Activated T-helper 1 cell treated with anti-CD3 and anti-CD28 coated beads, Interleukin-12 subunit alpha, Interleukin-12 subunit beta, Interleukin-2, Interleukin-4 antibody, amounts not matched to agents 30 ng/mL and 10 ng/mL and 1 ng/mL, durations not matched to agents 14 hours and 24 hours and 36 hours (primary cell): ENCODE data around the gene SPOP. TPM values are rescaled to one million over a fixed set of nuclear protein-coding genes. Genes with fewer than 3 reads are reported as not detected.

ENCODE experiments used
- DNase-seq: peaks from one replicate; pipeline ENCODE4 v3.0.0; 2021; ENCODE audit warnings: low spot score
- H3K27ac Mint-ChIP-seq: one replicate; pipeline ENCODE4 v1.8.0; 2021; ENCODE audit warnings: mild to moderate bottlenecking, mixed read lengths
- H3K27me3 Mint-ChIP-seq: one replicate; pipeline ENCODE4 v1.8.0; 2022; ENCODE audit warnings: mild to moderate bottlenecking, moderate library complexity, mixed read lengths; ENCODE audit not compliant: insufficient read depth
- H3K36me3 Mint-ChIP-seq: one replicate; pipeline ENCODE4 v1.8.0; 2021; ENCODE audit warnings: low read depth, mixed read lengths
- H3K4me1 Mint-ChIP-seq: one replicate; pipeline ENCODE4 v1.8.0; 2021; ENCODE audit warnings: low read depth, mixed read lengths
- H3K4me3 Mint-ChIP-seq: one replicate; pipeline ENCODE4 v1.8.0; 2021; ENCODE audit warnings: mild to moderate bottlenecking, moderate library complexity, mixed read lengths
- H3K9me3 Mint-ChIP-seq: one replicate; pipeline ENCODE4 v1.8.0; 2021; ENCODE audit warnings: mixed read lengths
- intact Hi-C: fragments of 100-400 bp; cut with micrococcal nuclease; formaldehyde crosslinking; loops from one replicate; pipeline ENCODE4 v1.15.1; 2024
- total RNA-seq: library from RNA; stranded (reverse); gene quantifications from 2 replicates; pipeline ENCODE4 v1.2.3, GENCODE V29; 2022

SPOP gene
- total RNA-seq, 1 donor from 2014 or later = 61.9 TPM

- H3K4me3 Mint-ChIP-seq = no peak overlapping the region
- no peaks in the 10 kb centered on the region for H3K36me3 Mint-ChIP-seq
- H3K4me1 Mint-ChIP-seq = no peaks in the 10 kb centered on the region
- no peak overlapping the region for H3K27ac Mint-ChIP-seq
- peaks cover 2% of the 10 kb centered on the region for H3K9me3 Mint-ChIP-seq
- intact Hi-C loops = no loop called here
- no peak for DNase-seq
- no peaks in the 10 kb centered on the region for H3K27me3 Mint-ChIP-seq
Observed at GRCh38 chr17:49549311-49549605, 128.6 kb downstream of the SPOP start.

Other genes starting within 250 kb of the SPOP start
- 0.13 and 0.20 TPM in 2 replicates for gene NGFR, start 182.8 kb downstream of the SPOP start, total RNA-seq
- gene NXPH3, start 102.2 kb downstream of the SPOP start, total RNA-seq = not detected in 2 replicates
- 71.6 and 75.4 TPM in 2 replicates for gene SLC35B1, start 29.9 kb upstream of the SPOP start, total RNA-seq
- 13.9 and 14.8 TPM in 2 replicates for gene FAM117A, start 86.0 kb upstream of the SPOP start, total RNA-seq
- 68.5 and 71.1 TPM in 2 replicates for gene KAT7, start 110.6 kb upstream of the SPOP start, total RNA-seq
- gene TAC4, start 170.0 kb upstream of the SPOP start, total RNA-seq = not detected in 2 replicates